Psoas muscle (tissue), 8 donors: ENCODE results near the gene CLCN7. TPM values are rescaled to one million over a fixed set of nuclear protein-coding genes. Genes with fewer than 3 reads are reported as not detected.
A peak's percentile ranks its signal among the peaks of the same experiment; 100 is the strongest.

Experiments
- ATAC-seq, 4 donors: fragments of 200-7000 bp; cut with Tn5 transposase; one replicate each; pipeline ENCODE4 v1.9.1; 2020; ENCODE audit warnings: moderate library complexity in 3 of 4, mild to moderate bottlenecking in 2 of 4
- DNase-seq, 2 donors: peaks; one replicate each; pipeline ENCODE4 v3.0.0-alpha.2; 2020
- H3K27ac ChIP-seq: fragments of 200-600 bp; one replicate; pipeline ENCODE4 v1.8.0; 2022
- H3K27me3 ChIP-seq, 3 donors: fragments of 200-600 bp in 1 of 3; one replicate each; pipeline versions ENCODE4 v1.6.1 to v1.8.0; 2013 to 2022; ENCODE audit warnings: low read length in 2 of 3, mild to moderate bottlenecking in 2 of 3, moderate library complexity in 1 of 3; ENCODE audit not compliant: insufficient read depth in 3 of 3
- H3K36me3 ChIP-seq, 2 donors: fragments of 200-600 bp in 1 of 2; one replicate each; pipeline versions ENCODE4 v1.6.1 to v1.8.0; 2013 to 2022; ENCODE audit warnings: low read depth in 1 of 2, mild to moderate bottlenecking in 1 of 2, moderate library complexity in 1 of 2; ENCODE audit not compliant: insufficient read depth in 1 of 2
- H3K4me1 ChIP-seq: fragments of 200-600 bp; one replicate; pipeline ENCODE4 v1.8.0; 2022
- H3K4me3 ChIP-seq: fragments of 200-600 bp; one replicate; pipeline ENCODE4 v1.8.0; 2022; ENCODE audit warnings: mild to moderate bottlenecking
- H3K9me3 ChIP-seq: fragments of 200-600 bp; one replicate; pipeline ENCODE4 v1.8.0; 2022
- WGBS, 3 donors: extraction: QIAGEN DNeasy Blood & Tissue Kit; methylation state at CpG; one replicate each; pipeline versions ENCODE4 v1.1.6 to v1.1.7; 2013; 5-methylcytosine and 5-hydroxymethylcytosine counted together
- intact Hi-C, 2 donors: fragments of 100-400 bp; cut with DNase I; formaldehyde crosslinking; loops; one replicate each; pipeline versions ENCODE4 v1.11.0 to v1.14.2; 2022
- polyA plus RNA-seq, 3 donors: library from polyadenylated mRNA; stranded (reverse); fragments of 200-250 nt; gene quantifications; one replicate each; pipeline ENCODE4 v1.2.3, GENCODE V29; 2013
- total RNA-seq, 4 donors: library from RNA; stranded (reverse); fragmentation: NEBNext Ultra II Directional in 2 of 4; extraction: Animal tissue kit (Norgen Biotek cat#: 25700) in 2 of 4; gene quantifications; one replicate each; pipeline versions ENCODE4 v1.2.1 to v1.2.4, GENCODE V29; 2021 to 2023
- TF ChIP-seq, protein P1 (sequence below): fragments of 200-600 bp; IDR thresholded peaks from one replicate; pipeline ENCODE4 v1.8.0; 2022; ENCODE audit warnings: antibody characterized with exemption
- donor health status: healthy with polysubstance abuse.
- donor health status: DM: no; HTN: no; CAD: no; lungs with moderate emphysema.
- donor health status: Bipolar disorder and iron deficiency.
- donor health status: healthy.
- donor health status: DM: yes; HTN: yes; CAD: no.
- donor health status: DM: no; HTN: no; CAD: no.
- donor health status: DM: no; HTN: no; CAD: no.
- donor health status: DM: yes; HTN: yes; CAD: no.

CLCN7 gene
- total and polyA plus RNA-seq, 7 donors: 27.0 to 65.4 (median 41.2) TPM

DNA sequence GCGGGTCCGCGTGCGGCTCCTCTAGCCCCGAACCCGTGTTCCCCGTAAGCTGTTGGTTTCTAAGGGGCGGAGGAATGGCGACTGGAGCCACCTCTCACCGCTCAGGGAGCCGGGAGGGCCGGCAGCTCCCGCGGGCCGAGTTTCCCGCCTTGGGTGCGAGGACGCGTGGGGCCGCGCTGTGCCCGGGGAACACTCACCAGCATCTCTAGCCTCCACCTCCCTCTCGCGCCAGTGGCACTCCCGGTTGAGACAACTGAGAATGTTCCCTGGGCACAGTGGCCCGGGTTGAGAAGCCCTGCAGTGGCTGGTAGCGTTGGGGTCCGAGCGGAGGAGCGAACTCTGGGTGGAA lies 18.9 kb upstream of the CLCN7 start:
- TF ChIP-seq, protein P1, sequence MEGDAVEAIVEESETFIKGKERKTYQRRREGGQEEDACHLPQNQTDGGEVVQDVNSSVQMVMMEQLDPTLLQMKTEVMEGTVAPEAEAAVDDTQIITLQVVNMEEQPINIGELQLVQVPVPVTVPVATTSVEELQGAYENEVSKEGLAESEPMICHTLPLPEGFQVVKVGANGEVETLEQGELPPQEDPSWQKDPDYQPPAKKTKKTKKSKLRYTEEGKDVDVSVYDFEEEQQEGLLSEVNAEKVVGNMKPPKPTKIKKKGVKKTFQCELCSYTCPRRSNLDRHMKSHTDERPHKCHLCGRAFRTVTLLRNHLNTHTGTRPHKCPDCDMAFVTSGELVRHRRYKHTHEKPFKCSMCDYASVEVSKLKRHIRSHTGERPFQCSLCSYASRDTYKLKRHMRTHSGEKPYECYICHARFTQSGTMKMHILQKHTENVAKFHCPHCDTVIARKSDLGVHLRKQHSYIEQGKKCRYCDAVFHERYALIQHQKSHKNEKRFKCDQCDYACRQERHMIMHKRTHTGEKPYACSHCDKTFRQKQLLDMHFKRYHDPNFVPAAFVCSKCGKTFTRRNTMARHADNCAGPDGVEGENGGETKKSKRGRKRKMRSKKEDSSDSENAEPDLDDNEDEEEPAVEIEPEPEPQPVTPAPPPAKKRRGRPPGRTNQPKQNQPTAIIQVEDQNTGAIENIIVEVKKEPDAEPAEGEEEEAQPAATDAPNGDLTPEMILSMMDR: no peak
- peaks cover 0 to 43% of the 10 kb centered on the region in 2 donors for H3K36me3 ChIP-seq
- DNase-seq: peak in 1 of 2 donors; percentile 66
- H3K9me3 ChIP-seq: no peaks in the 10 kb centered on the region
- peak; percentile 19 to 38 (median 28) for ATAC-seq
- peak overlapping the region; percentile 89 for H3K27ac ChIP-seq
- H3K4me3 ChIP-seq: peak overlapping the region; percentile 81
- peaks cover 17% of the 10 kb centered on the region for H3K4me1 ChIP-seq
- intact Hi-C loops: loop anchor here (5.0 kb wide), 4 partner anchors 39 to 214 kb away; partner anchors contain the start of genes CRAMP1 (in 2 of the 2), IFT140 (in 2 of the 2), MAPK8IP3 (in 1 of the 2) and TMEM204 (in 1 of the 2)
- H3K27me3 ChIP-seq: no peaks in the 10 kb centered on the region
- 0 to 1% (median 1%) methylated on average over 20 to 30 of the region's 30 CpGs for WGBS, 3 donors

DNA sequence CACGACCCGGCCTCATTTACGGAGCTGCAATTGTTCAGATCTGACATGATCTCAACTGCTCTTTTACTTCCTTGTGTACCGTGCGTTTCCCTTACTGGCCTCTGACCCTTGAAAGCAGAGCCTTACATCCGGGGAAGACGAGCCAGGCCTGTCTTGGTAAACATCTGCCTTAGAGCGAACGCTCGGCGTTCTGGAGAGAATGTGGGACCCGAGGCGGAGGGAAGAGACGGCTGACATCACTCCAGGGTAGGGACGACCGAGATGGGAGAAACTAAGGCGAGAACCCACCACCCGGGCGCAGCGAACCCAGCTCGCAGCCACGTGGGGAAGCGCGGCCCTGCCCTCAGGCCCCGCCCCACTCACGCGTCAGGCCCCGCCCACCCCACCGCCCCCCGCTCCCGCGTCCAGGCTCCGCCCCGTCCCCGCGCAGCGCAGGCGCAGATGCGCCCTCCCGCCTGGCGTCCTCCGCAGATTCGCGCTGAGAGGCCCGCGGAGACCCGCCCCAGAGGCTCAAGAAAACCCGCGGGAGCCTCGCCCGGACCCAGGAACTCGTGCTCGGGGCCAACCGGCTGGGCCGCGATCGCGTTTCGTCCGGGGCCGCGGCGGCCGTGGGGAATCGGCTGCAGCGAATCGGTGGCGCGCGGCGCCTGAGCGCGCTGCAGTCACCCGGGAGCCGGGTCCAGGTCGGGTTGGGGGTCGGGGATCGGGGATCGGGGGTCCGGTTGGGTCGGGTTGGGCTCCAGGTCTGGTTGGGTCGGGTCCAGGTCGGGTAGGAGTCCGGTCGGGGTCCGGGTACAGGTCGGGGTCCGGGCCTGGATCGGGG lies 18.3 kb upstream of the CLCN7 start, which contains the start of gene TELO2:
Gene TELO2 (plus strand): TSS at position 438 of the 823 bp plus-strand sequence. CDS start 922 bp downstream, outside the sequence.
- no peaks in the 10 kb centered on the region for H3K27me3 ChIP-seq
- peak; percentile 85 to 91 for DNase-seq
- intact Hi-C loops: loop anchor here (5.0 kb wide), 4 partner anchors 39 to 214 kb away; partner anchors contain the start of genes CRAMP1 (in 2 of the 2), IFT140 (in 2 of the 2), MAPK8IP3 (in 1 of the 2) and TMEM204 (in 1 of the 2)
- TF ChIP-seq, protein P1: no peak
- peak within 1 kb of the TSS; percentile 81 for H3K4me3 ChIP-seq
- 1 to 2% (median 1%) methylated on average over 59 to 89 of the region's 89 CpGs for WGBS, 3 donors
- no peaks in the 10 kb centered on the region for H3K9me3 ChIP-seq
- peak within 1 kb of the TSS; percentile 89 for H3K27ac ChIP-seq
- peaks cover 17% of the 10 kb centered on the region for H3K4me1 ChIP-seq
- ATAC-seq: peak; percentile 93 to 95 (median 94)
- peaks cover 0 to 37% of the 10 kb centered on the region in 2 donors for H3K36me3 ChIP-seq

GRCh38 chr16:1492082-1492922 lies 17.5 kb upstream of the CLCN7 start:
- WGBS, 3 donors: 85 to 86% (median 85%) methylated on average over 23 of the region's 23 CpGs
- H3K27me3 ChIP-seq: no peaks in the 10 kb centered on the region
- DNase-seq (no peak), ATAC-seq (no peak)
- H3K36me3 ChIP-seq: peaks cover 0 to 29% of the 10 kb centered on the region in 2 donors
- intact Hi-C loops: loop anchor here (5.0 kb wide), 4 partner anchors 40 to 215 kb away; partner anchors contain the start of genes CRAMP1 (in 2 of the 2), IFT140 (in 2 of the 2), MAPK8IP3 (in 1 of the 2) and TMEM204 (in 1 of the 2)
- H3K4me1 ChIP-seq: peaks cover 17% of the 10 kb centered on the region
- peak overlapping the region; percentile 89 for H3K27ac ChIP-seq
- TF ChIP-seq, protein P1: no peak
- peak overlapping the region; percentile 81 for H3K4me3 ChIP-seq
- no peaks in the 10 kb centered on the region for H3K9me3 ChIP-seq

DNA sequence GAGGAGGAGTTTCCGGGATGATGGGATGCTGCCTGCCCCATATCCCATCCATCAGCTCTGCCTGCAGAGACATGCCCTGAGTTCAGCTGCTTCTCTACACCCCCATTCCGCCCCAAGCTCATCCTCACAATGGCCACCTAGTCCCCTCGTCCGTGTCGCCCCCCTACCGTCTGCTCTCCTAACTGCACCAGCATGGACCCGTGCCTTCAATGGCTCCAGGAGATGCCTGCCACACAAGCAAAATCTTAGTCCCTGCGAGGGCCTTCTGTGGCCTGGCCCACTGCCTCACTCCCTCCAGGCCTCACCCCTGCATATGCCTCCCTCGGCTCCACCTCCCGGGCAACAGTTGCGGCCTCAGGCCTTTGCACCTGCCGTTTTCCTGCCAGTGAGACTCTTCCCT lies 16.5 kb upstream of the CLCN7 start:
- Histone ChIP-seq H3K27ac (no peak overlapping the region), H3K4me1 (peaks cover 17% of the 10 kb centered on the region), H3K4me3 (no peak overlapping the region), H3K9me3 (no peaks in the 10 kb centered on the region), H3K27me3 (no peaks in the 10 kb centered on the region), H3K36me3 (peaks cover 0 to 19% of the 10 kb centered on the region in 2 donors)
- TF ChIP-seq, protein P1: no peak
- intact Hi-C loops: loop anchor here (2.0 to 5.0 kb wide), 5 partner anchors 17 to 216 kb away; partner anchors contain the start of genes CRAMP1 (in 2 of the 2), IFT140 (in 2 of the 2), CLCN7 (in 1 of the 2) and MAPK8IP3 (in 1 of the 2)
- ATAC-seq: no peak
- no peak for DNase-seq
- WGBS, 3 donors: 72 to 85% (median 76%) methylated on average over 12 of the region's 12 CpGs
